HG02885 (cell line): ENCODE data around the gene DNAJC7.
A peak's percentile ranks its signal among the peaks of the same experiment; 100 is the strongest.

Experiments
- ATAC-seq: cut with Tn5 transposase; IDR thresholded peaks from one replicate; pipeline ENCODE4 v1.9.1; 2021; ENCODE audit warnings: mild to moderate bottlenecking; ENCODE audit not compliant: unreplicated experiment, poor library complexity

Gene DNAJC7

DNA sequence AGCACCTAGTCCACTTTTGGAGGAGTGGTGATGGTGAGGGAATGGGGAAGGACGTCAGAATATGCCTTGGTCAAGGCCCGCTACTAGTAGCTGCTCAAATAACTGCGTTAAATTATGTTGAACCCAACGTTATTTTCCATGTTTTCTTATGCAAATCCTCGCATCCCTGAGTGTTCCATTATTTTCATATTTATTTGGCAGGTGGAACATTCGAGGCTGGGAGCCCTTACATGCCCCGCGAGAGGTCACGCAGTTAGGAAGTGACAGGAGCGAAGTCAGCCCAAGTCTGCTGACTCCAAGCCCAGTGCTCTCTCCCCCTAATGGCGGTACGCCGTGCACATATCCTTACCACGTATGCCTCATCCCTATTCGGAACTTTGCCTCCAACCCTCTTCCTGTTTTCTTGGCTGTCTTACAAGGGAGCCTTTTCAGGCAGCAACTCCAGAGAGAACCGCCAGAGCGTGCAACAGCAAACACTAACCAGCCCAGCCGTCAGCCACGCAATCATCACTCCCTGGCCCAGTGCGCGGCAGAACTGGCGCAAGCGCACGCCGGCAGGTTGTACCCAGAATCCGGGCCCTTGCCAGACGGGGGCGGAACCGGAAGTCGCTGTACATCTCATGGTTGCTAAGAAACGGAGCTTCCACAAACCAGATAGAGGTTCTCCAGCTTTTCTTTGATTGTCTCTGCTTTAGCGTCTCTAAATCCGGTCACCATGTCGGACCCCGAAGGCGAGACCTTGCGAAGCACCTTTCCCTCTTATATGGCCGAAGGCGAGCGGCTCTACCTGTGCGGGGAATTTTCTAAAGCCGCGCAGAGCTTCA, 87.0 kb downstream of the DNAJC7 start, which contains the start of gene ODAD4:
Gene ODAD4, plus strand, starts transcription at position 609 of the 824 bp plus-strand sequence. Its CDS starts 107 bp downstream, at position 716.
- ATAC-seq: peak; percentile 96

DNA sequence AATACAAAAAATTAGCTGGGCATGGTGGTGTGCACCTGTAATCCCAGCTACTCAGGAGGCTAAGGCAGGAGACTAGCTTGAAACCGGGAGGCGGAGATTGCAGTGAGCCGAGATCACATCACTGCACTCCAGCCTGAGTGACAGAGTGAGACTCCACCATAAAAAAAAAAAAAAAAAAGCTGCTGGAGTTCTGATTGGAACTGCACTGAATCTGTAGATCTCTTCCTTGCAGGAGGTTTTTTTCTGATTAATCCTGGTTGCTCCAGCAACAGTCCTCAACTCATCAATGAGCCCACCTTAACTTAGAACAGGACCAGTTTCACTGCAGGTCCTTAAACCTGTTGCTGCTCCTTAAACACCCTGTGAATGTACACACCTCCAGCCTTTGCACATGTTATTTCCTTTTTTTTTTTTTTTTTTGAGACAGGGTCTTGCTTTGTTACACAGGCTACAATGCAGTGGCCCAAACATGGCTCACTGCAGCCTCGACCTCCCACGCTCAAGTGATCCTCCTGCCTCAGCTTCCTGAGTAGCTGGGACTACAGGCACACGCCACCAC, 88.5 kb downstream of the DNAJC7 start:
- ATAC-seq: no peak
